ENCODE data around the gene BMP6.

Gene BMP6

GRCh38 chr6:7762760-7763159, 36.9 kb downstream of the BMP6 start:
- TF ChIP-seq REST (IDR thresholded peaks at IDR 0.05; ENCODE audit: insufficient read depth in 1 of 2, low read depth in 2 of 2, low read length in 2 of 2) (no peak), POLR2AphosphoS5 (IDR thresholded peaks at IDR 0.05; ENCODE audit: low read depth, low read length) (no peak), FOXP2 (optimal IDR thresholded peaks at IDR 0.05; ENCODE audit: borderline replicate concordance, extremely low read depth, extremely low read length, insufficient read depth) (no peak), TAF1 (IDR thresholded peaks at IDR 0.05; ENCODE audit: borderline replicate concordance, insufficient read depth, low read length) (no peak), SIN3A (IDR thresholded peaks at IDR 0.05; ENCODE audit: borderline replicate concordance, insufficient read depth, low read length) (no peak)

- no peak for TF ChIP-seq TAF1 (IDR thresholded peaks at IDR 0.05; ENCODE audit: borderline replicate concordance, insufficient read depth, low read length)
- no peak for TF ChIP-seq POLR2AphosphoS5 (IDR thresholded peaks at IDR 0.05; ENCODE audit: low read depth, low read length)
- TF ChIP-seq FOXP2 (optimal IDR thresholded peaks at IDR 0.05; ENCODE audit: borderline replicate concordance, extremely low read depth, extremely low read length, insufficient read depth) = no peak
- TF ChIP-seq REST (IDR thresholded peaks at IDR 0.05; ENCODE audit: insufficient read depth in 1 of 2, low read depth in 2 of 2, low read length in 2 of 2) = no peak
- TF ChIP-seq SIN3A (IDR thresholded peaks at IDR 0.05; ENCODE audit: borderline replicate concordance, insufficient read depth, low read length) = no peak
Observed at GRCh38 chr6:7763881-7764280, 38.0 kb downstream of the BMP6 start.

- TF ChIP-seq POLR2AphosphoS5 (IDR thresholded peaks at IDR 0.05; ENCODE audit: low read depth, low read length) (no peak), FOXP2 (optimal IDR thresholded peaks at IDR 0.05; ENCODE audit: borderline replicate concordance, extremely low read depth, extremely low read length, insufficient read depth) (no peak), SIN3A (IDR thresholded peaks at IDR 0.05; ENCODE audit: borderline replicate concordance, insufficient read depth, low read length) (no peak), TAF1 (IDR thresholded peaks at IDR 0.05; ENCODE audit: borderline replicate concordance, insufficient read depth, low read length) (no peak), REST (IDR thresholded peaks at IDR 0.05; ENCODE audit: insufficient read depth in 1 of 2, low read depth in 2 of 2, low read length in 2 of 2) (no peak)
Observed at GRCh38 chr6:7765575-7766325, 39.9 kb downstream of the BMP6 start.

- no peak for TF ChIP-seq SIN3A (IDR thresholded peaks at IDR 0.05; ENCODE audit: borderline replicate concordance, insufficient read depth, low read length)
- TF ChIP-seq REST (IDR thresholded peaks at IDR 0.05; ENCODE audit: insufficient read depth in 1 of 2, low read depth in 2 of 2, low read length in 2 of 2) = no peak
- no peak for TF ChIP-seq POLR2AphosphoS5 (IDR thresholded peaks at IDR 0.05; ENCODE audit: low read depth, low read length)
- no peak for TF ChIP-seq FOXP2 (optimal IDR thresholded peaks at IDR 0.05; ENCODE audit: borderline replicate concordance, extremely low read depth, extremely low read length, insufficient read depth)
- TF ChIP-seq TAF1 (IDR thresholded peaks at IDR 0.05; ENCODE audit: borderline replicate concordance, insufficient read depth, low read length) = no peak
Observed at GRCh38 chr6:7769702-7770101, 43.8 kb downstream of the BMP6 start.
